GM12878 (cell line): ENCODE measurements around the gene ESYT3. TPM values are rescaled to one million over a fixed set of nuclear protein-coding genes. Genes with fewer than 3 reads are reported as not detected.

ENCODE experiments used
- ATAC-seq: fragments of 200-7000 bp; cut with Tn5 transposase; 3 replicates; pipeline ENCODE4 v1.9.1; 2020; ENCODE audit warnings: mild to moderate bottlenecking, moderate library complexity
- BruUV-seq: library from RNA; stranded (reverse); fragments of 400-500 nt; replicated peaks from 2 replicates; lab custom pipeline; 2021; lab: Mats Ljungman, UMichigan
- CTCF ChIA-PET: fragments of 300-600 bp; sonication (Branson Sonifier 250); formaldehyde crosslinking; extraction: SDS; loops from one replicate; lab custom pipeline; 2021; ENCODE audit warnings: inconsistent platforms; lab: Yijun Ruan, JAX
- POLR2A ChIA-PET: fragments of 350-600 bp; formaldehyde crosslinking; extraction: SDS; loops from one replicate; lab custom pipeline; 2021; ENCODE audit warnings: inconsistent platforms; lab: Charles Lee
- RAD21 ChIA-PET: fragments of 300-600 bp; sonication (Branson Sonifier 250); formaldehyde crosslinking; loops from one replicate; lab custom pipeline; 2023; ENCODE audit warnings: antibody characterized with exemption; ENCODE audit not compliant: unreplicated experiment; lab: Charles Lee
- SMC1A ChIA-PET: fragments of 300-600 bp; sonication (Branson Sonifier 250); formaldehyde crosslinking; loops from one replicate; lab custom pipeline; 2023; ENCODE audit not compliant: unreplicated experiment, uncharacterized antibody; lab: Charles Lee
- DNase-seq: peaks from one replicate; pipeline ENCODE4 v3.0.0-alpha.2; 2011; ENCODE audit warnings: low read depth, low spot score
- FAIRE-seq: peaks from 3 replicates; lab custom pipeline; 2011; peaks lifted over from hg19 to GRCh38; lab: Jason Lieb, UNC
- H2AFZ ChIP-seq: 2 replicates; pipeline ENCODE4 v1.6.0; 2011; ENCODE audit warnings: low read depth, low read length, control low read depth; ENCODE audit not compliant: control insufficient read depth
- H3K27ac ChIP-seq: 2 replicates; pipeline ENCODE4 v1.5.1; 2011; ENCODE audit warnings: control low read depth; ENCODE audit not compliant: control insufficient read depth, insufficient read depth
- H3K27me3 ChIP-seq, 2 experiments: replicated peaks in 1 of 2; 2 replicates each; pipeline versions ENCODE4 v1.6.0 to v1.6.1; 2011; ENCODE audit warnings: low read length in 1 of 2; ENCODE audit not compliant: control insufficient read depth in 2 of 2, insufficient read depth in 2 of 2
- H3K36me3 ChIP-seq, 2 experiments: 2 replicates each; pipeline ENCODE4 v1.5.1; 2011; ENCODE audit warnings: low read length in 1 of 2; ENCODE audit not compliant: control insufficient read depth in 2 of 2, insufficient read depth in 2 of 2
- H3K4me1 ChIP-seq: 2 replicates; pipeline ENCODE4 v1.6.1; 2011; ENCODE audit warnings: mild to moderate bottlenecking, low read length, moderate library complexity, mixed read lengths; ENCODE audit not compliant: control insufficient read depth, insufficient read depth
- H3K4me2 ChIP-seq: 2 replicates; pipeline ENCODE4 v1.6.0; 2011; ENCODE audit warnings: control low read depth; ENCODE audit not compliant: control insufficient read depth, insufficient read depth
- H3K4me3 ChIP-seq: fragments of 200-600 bp; sonication (generic); 2 replicates; pipeline ENCODE4 v1.5.1; 2016
- H3K79me2 ChIP-seq: 2 replicates; pipeline ENCODE4 v1.6.0; 2011; ENCODE audit warnings: low read length; ENCODE audit not compliant: control insufficient read depth, insufficient read depth
- H3K9ac ChIP-seq: 2 replicates; pipeline ENCODE4 v1.8.0; 2011; ENCODE audit warnings: low read length, control low read depth, mixed read lengths; ENCODE audit not compliant: control insufficient read depth, insufficient read depth
- H3K9me3 ChIP-seq: replicated peaks from 3 replicates; pipeline ENCODE4 v1.5.1; 2011; ENCODE audit warnings: mild to moderate bottlenecking, low read length; ENCODE audit not compliant: control insufficient read depth, insufficient read depth
- H4K20me1 ChIP-seq: 2 replicates; pipeline ENCODE4 v1.6.0; 2011; ENCODE audit not compliant: control insufficient read depth, insufficient read depth
- BCL3 ChIP-seq: IDR thresholded peaks from 2 replicates; pipeline ENCODE4 v1.6.1; 2011; ENCODE audit warnings: borderline replicate concordance, low read depth, mild to moderate bottlenecking, moderate library complexity, low read length; ENCODE audit not compliant: insufficient read depth, poor library complexity, severe bottlenecking
- CBX3 ChIP-seq: fragments of 200-600 bp; sonication (generic); IDR thresholded peaks from 2 replicates; pipeline ENCODE4 v1.6.1; 2016; ENCODE audit warnings: low read depth, borderline replicate concordance
- CUX1 ChIP-seq: IDR thresholded peaks from 2 replicates; pipeline ENCODE4 v1.6.1; 2012; ENCODE audit warnings: improper control_type of control experiment, low read depth, low read length; ENCODE audit not compliant: insufficient replicate concordance
- FOXK2 ChIP-seq: fragments of 450-650 bp; IDR thresholded peaks from 2 replicates; pipeline ENCODE4 v1.6.1; 2017; ENCODE audit warnings: mild to moderate bottlenecking, moderate library complexity
- GATAD2B ChIP-seq: fragments of 450-650 bp; conservative IDR thresholded peaks from 2 replicates; pipeline ENCODE4 v1.6.1; 2017; ENCODE audit warnings: low read depth, mild to moderate bottlenecking, moderate library complexity
- IRF4 ChIP-seq: IDR thresholded peaks from 2 replicates; pipeline ENCODE4 v1.6.1; 2011; ENCODE audit warnings: low read depth, low read length
- RAD21 ChIP-seq: IDR thresholded peaks from 2 replicates; pipeline ENCODE4 v1.6.1; 2011; ENCODE audit warnings: mild to moderate bottlenecking, low read depth, low read length, moderate library complexity; ENCODE audit not compliant: insufficient read depth
- STAT3 ChIP-seq: IDR thresholded peaks from 2 replicates; pipeline ENCODE4 v1.6.1; 2011; ENCODE audit warnings: low read depth, low read length, improper control_type of control experiment
- TCF3 ChIP-seq: IDR thresholded peaks from 2 replicates; pipeline ENCODE4 v1.6.1; 2012; ENCODE audit warnings: low read depth, mild to moderate bottlenecking, low read length, borderline replicate concordance; ENCODE audit not compliant: insufficient read depth
- ZBTB4 ChIP-seq: fragments of 450-650 bp; formaldehyde crosslinking; IDR thresholded peaks from 2 replicates; pipeline ENCODE4 v1.4.0; 2022; ENCODE audit warnings: mild to moderate bottlenecking, moderate library complexity
- WGBS: methylation state at CpG from one replicate; pipeline ENCODE4 v1.1.6; 2016; ENCODE audit warnings: low lambda C conversion rate; ENCODE audit not compliant: insufficient replicate concordance, insufficient coverage; ENCODE audit errors: missing lambda C conversion rate; 5-methylcytosine and 5-hydroxymethylcytosine counted together
- in situ Hi-C: fragments of 300-500 bp; cut with MboI; formaldehyde crosslinking; loops from 9 replicates; pipeline ENCODE4 v1.14.3; 2018; ENCODE audit warnings: mixed read lengths
- intact Hi-C: fragments of 100-400 bp; cut with micrococcal nuclease; formaldehyde crosslinking; loops from one replicate; pipeline ENCODE4 v1.14.2; 2022; ENCODE audit not compliant: unreplicated experiment
- polyA plus RNA-seq, 11 experiments: library from polyadenylated mRNA; depleted of rRNA in 4 of 11; unstranded in 6 of 11; stranded (reverse) in 5 of 11; fragments of >200 nt; fragmentation: Nextera tagmentation in 4 of 11; fragmentation: Illumina TruSeq in 1 of 11; extraction: Ambion mirVana in 4 of 11; extraction: Trizol in 1 of 11; gene quantifications; 1 replicate in 1 of 11; 2 replicates in 10 of 11; pipeline versions ENCODE4 v1.2.1 to v1.2.3, GENCODE V29; 2011 to 2016; ENCODE audit warnings: inconsistent platforms in 2 of 11, missing spikeins in 2 of 11, low read depth in 1 of 11
- total RNA-seq, 4 experiments: library from RNA; depleted of rRNA in 3 of 4; stranded (reverse); fragments of >200 nt in 3 of 4; fragmentation: Illumina TruSeq in 1 of 4; extraction: Trizol in 1 of 4; gene quantifications; 2 replicates each; pipeline versions ENCODE4 v1.2.1 to v1.2.3, GENCODE V29; 2013 to 2021

The ESYT3 gene
- total and polyA plus RNA-seq, 10 of the 15 experiments (the other 5 are each of a cell fraction or from before 2014, with no cell fraction given): not detected

- no peaks in the 10 kb centered on the region for H3K9me3 ChIP-seq
- SMC1A ChIA-PET: interaction anchor here (1.1 kb wide), 1 partner anchor 9 kb away, joined by 3 read pairs; no protein-coding TSS in a partner anchor
- no peak overlapping the region for H3K9ac ChIP-seq
- DNase-seq (no peak), ATAC-seq (no peak), FAIRE-seq (no peak)
- 0% methylated on average over 1 of the region's 1 CpG for WGBS
- in situ Hi-C loops (no loop called here), intact Hi-C loops (no loop called here)
- no peak overlapping the region for H3K4me3 ChIP-seq
- CTCF ChIA-PET: interaction anchor here (0.8 to 1.3 kb wide), 3 partner anchors 65 to 452 kb away, joined by 3 to 8 read pairs (median 7); no protein-coding TSS in a partner anchor
- RAD21 ChIA-PET: interaction anchor here (1.0 kb wide), 1 partner anchor 444 kb away, joined by 3 read pairs; no protein-coding TSS in a partner anchor
- H3K27me3 ChIP-seq: peaks cover 0 to under 1% of the 10 kb centered on the region in 2 experiments; a peak in 2 of 4 replicates
- no TSS peak for BruUV-seq
- POLR2A ChIA-PET: no interaction called here
- no peaks in the 10 kb centered on the region for H3K79me2 ChIP-seq
- no peak overlapping the region for H3K4me2 ChIP-seq
- H3K27ac ChIP-seq: no peak overlapping the region
- no peaks in the 10 kb centered on the region for H4K20me1 ChIP-seq
- no peaks in the 10 kb centered on the region for H3K36me3 ChIP-seq
- H2AFZ ChIP-seq: no peak overlapping the region
- H3K4me1 ChIP-seq: no peaks in the 10 kb centered on the region
- TF ChIP-seq CBX3: no peak
- TF ChIP-seq CUX1: no peak
- TF ChIP-seq IRF4: no peak
- TF ChIP-seq BCL3: no peak
- no peak for TF ChIP-seq STAT3
- no peak for TF ChIP-seq FOXK2
- TF ChIP-seq RAD21: no peak
- no peak for TF ChIP-seq GATAD2B
- TF ChIP-seq ZBTB4 (CRISPR knock-in tag): no peak
- TF ChIP-seq TCF3: no peak
These were observed 37.1 kb downstream of the ESYT3 start for GRCh38 chr3:138471481-138471880.
